SW 1271 (cell line): ENCODE results near the gene FOXN3.

Experiments used
- DNase-seq, 2 experiments: peaks; one replicate each; lab custom pipeline; 2025; lab: John Stamatoyannopoulos, UW

The FOXN3 gene

DNA sequence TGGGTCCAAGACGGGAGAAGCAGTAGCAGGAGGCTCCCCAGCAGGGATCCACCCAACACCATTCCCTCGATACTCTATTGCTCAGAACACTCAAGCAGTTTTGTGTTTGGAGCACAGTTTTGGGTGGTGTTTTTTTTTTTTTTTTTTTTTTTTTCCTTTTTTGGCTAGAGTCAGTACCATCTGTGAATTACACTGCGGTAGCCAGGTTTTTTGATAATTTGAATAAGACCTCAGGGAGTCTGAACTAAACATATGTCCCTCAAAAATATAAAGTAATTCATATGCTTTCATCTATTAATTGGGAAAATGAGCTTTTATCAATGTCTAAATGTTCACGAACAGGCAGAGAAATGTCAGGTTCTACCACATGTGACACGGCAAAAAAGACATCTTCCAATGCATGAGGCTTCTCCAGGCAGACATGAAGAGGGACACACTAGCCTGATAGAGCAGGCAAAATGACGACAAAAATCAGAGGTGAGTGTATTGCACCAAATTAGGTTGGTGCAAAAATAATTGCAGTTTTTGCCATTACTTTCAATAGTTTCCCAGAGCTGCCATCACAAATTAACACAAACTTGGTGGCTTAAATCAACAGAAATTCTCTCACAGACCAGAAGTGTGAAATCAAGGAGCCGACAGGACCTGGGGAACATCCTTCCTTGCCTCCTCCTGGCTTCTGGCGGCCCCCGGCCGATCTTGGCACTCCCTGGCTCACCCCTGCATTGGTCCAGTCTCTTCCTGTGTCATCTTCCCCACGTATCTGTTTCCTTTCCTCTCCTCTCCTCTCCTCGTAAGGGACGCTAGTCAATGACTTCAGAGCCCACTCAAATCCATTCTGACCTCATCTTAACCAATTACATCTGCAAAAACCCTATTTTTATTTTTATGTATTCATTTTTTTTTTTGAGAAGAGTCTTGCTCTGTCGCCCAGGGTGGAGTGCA, 33.9 kb downstream of the FOXN3 start:
- DNase-seq, result no peak

DNA sequence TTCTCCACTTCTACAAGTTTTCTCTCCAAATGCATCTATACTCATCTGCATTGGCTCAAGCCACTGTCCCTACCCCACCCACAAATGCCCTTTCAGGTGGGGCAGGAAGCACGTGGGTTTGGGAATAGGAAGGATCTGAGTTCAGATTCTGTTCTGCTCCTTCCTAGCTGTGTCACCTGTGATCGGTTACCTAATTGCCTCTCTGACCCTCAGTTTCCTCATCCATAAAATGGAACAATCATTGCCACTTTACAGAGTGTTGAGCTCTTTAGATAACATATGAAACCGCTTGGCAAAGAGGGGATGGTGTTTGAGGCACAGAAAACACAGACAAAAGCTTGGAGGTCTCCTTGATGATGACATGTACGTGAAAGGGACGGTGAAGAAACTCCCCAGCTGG, 34.5 kb downstream of the FOXN3 start:
- DNase-seq, result no peak

DNA sequence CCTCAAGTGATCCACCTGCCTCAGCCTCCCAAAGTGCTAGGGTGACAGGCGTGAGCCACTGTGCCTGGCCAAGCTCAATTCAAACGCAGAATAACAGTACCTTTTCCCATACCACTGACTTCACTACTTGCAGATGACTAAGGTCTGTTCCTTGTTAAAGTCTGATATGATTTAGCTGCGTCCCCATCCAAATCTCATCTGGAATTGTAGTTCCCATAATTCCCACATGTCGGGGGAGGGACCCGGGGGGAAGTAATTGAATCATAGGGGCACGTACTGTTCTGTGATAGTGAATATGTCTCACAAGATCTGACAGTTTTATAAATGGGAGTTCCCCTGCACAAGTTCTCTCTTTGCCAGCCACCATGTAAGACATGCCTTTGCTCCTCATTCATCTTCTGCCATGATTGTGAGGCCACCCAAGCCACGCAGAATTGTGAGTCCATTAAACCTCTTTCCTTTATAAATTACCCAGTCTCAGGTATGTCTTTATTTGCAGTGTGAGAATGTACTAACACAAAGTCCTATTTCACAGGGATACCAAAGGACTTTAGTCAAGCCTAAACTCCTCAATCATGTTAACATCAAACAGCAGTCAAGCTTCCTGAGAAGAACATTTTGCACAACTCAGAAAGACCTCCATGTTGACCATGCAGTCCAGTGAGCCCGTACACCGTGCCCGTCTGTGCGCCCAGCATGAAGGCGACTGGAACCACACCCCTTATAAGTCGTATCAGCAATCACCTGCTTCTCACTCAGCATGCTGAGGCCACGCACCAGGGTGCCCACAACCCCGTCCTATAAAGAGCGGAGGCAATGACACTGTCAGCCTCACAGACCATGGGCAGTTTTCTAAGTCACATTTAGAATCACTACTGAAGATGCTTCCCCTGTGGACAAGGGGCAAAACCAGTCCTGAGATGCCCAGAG, 36.9 kb downstream of the FOXN3 start:
- no peak for DNase-seq

DNA sequence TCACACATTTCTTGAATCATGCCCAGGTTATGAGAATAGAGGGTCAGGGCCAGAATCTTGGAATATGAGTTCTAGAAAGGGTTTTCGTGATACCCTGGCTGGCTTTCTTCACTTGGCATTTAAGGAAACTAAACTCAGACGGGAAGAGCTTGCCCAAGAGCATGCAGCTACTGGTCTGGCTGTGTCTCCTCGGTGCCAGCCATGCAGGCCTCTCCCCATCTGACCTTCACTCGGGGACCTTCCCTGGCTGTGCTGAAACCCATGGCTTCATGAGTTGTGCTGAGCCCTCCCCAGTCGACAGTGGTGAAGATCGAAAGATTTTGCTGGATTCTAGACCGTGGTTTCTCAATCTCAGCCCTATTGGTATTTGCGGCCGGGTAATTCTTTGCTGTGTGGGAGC, 38.0 kb downstream of the FOXN3 start:
- no peak for DNase-seq

DNA sequence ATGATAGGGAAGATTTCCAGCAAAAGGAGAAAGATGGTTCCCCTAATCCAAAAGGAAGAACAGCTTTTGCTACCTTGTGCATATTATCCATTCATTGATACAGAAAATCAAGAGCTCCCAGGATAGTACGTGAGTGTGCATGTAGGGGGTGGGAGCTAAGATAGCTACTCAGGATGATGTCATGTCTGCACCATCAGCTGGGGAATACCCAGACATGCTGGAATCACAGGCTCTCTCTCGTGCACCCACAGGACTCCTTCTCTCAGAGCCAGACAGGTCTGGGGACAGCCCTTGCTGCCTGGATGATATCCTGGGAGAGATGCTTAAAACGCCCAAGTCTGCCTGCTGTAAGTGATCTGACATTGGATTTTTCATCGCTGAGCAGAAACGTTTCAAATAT, 38.9 kb downstream of the FOXN3 start:
- no peak for DNase-seq

DNA sequence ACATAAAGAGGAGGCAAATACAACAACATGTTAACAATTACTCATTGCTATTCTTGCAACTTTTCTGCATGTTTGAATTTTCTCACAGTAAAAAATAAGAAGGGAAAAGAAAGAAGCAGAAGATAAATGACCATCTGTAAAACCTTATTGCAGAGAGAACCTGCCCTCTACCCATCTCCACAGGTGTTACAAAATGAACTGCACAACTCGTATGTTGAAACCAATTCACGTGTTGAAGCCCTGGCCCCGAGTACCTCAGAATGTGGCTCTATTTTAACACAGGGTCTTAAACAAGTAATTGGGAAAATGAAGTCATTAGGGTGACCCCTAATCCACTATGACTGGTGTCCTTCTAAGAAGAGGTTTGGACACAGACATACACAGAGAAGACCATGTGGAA, 39.5 kb downstream of the FOXN3 start:
- no peak for DNase-seq

DNA sequence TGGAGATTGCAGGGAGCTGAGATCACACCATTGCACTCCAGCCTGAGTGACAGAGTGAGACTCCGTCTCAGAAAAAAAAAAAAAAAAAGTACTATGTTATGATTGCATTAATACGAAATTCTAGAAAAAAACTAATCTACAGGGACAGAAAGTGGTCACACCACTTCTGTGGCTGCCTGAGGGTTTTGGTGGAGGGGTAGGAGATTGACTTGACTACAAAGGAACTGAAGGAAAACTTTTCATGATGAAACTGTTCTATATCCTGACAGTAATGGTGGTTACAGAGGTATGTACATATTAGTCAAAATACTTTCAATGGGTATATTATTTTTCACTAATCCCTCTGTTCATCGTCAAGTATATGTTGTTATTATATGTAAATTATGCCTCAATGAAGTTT, 42.1 kb downstream of the FOXN3 start:
- no peak for DNase-seq

DNA sequence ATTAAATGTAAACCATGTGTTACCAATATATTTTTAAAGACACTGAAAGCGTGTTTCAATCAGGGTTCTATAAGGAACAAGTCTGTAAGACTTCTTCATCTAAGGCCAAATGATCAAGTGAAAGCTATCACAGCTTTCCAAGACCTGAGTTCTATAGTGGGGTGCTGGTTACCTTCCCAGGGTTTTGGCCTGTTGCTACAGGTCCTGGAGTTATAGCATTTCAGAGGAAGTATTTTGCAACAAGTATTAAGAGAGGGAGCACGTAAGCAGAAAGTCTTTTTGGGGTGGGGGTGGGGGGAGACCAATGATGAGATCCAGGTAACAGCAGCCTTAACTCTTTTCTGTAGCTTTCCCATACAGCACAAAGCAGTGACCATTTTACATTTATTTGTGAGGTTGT, 43.8 kb downstream of the FOXN3 start:
- no peak for DNase-seq

DNA sequence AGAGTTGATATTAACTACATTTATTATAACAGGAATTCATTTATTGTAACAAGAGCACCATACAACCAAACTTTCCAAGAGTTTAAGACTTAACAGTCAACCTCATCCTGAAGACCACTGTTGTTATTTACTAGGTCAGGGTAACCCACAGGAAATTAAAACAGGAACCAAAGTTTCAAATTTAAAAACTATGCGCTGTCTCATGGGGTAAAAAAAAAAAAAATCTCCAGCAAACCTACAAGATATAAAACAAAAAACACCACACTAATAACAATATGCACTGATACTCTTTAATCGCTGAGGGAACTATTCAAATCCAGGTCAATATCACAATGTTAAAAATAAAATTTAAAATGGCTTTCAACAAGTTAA, 44.5 kb downstream of the FOXN3 start:
- no peak for DNase-seq

DNA sequence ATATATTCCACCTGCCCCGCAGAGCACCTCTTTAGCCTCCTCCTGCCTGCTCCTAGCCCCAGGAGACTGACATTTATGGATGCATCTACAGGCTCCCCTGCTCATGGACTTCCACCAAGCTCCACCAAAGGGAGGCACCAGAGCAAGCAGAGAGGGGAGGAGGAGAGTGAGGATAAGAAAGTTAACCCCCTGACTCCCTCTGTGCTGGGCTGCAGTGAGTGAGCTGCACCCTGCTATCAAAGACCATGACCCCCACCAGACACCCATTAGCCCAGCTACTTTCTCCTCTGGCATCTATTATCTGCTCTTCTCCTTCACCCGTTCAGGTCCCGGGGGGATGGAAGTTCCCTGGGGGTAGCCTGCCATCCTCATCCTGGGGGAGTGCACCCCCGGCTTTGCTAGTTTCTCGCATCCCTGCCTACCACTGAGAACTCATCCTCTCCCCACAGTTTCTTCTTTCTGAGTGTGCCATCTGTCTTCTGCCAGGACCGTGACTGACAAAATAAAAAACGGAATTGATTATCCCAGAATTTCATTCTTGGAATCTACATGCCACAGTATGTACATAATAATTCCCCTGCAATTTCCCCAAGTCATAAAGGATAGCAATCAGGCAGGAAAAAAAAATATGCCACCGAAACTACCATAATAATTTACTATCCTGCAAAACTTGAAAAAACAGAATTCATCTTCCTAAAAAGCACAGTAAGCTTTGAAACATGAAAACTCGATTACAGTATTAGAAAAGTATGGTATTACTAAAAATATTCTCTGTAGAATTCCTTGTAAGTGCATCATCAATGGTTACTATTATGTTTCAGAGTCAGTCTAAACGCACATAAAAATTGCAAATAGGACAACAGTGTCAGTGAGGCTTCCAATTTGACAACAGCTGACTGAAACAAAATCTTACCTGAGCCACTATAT, 45.2 kb downstream of the FOXN3 start:
- no peak for DNase-seq

DNA sequence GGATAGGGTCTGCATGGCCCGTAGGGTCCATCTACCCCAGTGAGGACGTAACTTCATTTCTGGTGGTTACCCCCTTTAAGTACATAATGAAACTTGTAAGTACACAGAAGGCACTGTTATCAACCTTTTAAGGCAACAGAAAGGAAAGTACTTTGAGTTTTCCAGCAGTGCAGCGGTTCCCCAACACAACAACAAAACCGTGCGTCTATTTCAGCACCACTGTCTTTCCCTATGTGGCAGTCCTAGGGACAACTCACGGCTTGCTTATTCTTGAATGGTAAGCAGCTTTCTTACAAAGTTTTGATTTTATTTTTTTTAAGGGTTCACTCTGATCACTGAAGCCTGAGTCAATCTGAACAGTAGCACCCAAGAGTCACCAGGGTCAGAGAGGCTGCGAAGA, 46.3 kb downstream of the FOXN3 start:
- no peak for DNase-seq

DNA sequence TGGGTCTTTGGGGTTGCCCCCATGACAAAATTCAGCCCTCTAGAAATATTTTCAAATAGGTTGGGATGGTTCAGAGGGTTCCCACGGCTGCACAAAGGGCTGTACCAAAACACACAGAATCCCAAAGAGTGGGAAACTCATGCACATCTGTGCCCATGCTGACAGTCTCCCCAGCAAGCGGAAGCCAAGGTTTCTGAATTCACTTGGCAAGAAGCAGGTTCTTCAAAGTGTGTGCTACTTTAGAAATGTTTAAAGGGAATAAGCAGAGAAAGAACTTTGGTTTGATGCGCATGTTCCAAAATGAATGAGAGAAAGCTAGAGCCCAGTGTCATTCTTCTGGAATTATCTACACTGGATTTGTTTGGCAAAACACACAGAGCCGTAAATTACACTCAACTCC, 46.7 kb downstream of the FOXN3 start:
- no peak for DNase-seq

GRCh38 chr14:89369656-89370055, 47.4 kb downstream of the FOXN3 start:
- no peak for DNase-seq

DNA sequence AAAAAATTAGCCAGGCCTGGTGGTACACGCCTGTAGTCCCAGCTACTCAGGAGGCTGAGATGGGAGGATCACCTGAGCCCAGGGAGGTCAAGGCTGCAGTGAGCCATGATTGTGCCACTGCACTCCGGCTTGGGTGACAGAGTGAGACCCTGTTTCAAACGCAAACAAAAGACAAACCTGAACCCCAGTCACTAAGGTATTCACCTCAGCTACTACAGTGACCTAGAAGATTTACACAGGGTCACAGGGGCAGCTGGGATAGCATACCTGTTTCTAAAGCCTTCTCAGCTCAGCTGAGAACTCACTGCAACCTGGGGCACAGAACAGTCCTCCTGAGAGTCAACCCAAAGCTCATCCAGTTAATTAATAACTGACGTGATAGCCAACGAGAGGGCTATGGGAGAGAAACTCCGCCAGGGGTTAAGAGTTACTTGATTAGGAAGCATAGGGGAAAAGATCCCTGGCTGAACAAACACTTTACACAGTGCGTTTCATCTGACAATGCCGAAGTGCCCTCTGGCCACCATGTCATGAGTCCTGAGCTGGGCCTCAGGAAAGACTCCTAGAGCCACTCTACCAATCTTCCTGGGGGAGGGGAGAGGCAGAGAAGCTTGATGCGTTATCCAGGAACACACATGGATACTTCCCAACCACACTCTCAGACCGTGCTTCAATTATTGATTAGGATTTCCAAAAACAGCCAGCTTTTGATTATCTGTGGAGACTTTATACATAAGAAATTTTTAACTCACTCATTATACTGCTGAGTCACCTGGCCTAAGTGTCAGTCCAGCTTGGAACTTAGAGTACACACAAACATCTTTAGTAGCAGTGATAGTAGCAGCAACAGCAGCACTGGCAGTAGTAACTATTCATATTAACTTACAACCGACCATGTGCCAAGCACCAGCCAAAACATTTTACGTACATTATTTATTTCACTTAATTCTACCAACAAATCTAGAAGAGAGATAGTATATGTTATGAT, 48.2 kb downstream of the FOXN3 start:
- no peak for DNase-seq

DNA sequence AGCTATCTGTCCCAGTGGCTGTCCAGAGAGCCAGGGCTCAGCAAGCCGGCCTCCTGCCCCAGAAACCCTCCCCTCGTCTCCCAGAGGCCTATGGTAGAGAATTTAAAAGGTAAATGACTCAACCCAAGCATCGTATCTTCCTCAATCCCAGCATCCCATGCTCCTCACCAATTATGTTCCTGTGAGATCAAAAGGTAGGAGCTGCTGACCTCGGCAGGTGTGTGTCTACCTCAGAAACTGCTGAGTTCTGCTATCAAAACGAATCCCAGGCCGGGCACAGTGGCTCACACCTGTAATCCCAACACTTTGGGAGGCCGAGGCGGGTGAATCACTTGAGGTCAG, 49.3 kb downstream of the FOXN3 start:
- DNase-seq, result no peak

DNA sequence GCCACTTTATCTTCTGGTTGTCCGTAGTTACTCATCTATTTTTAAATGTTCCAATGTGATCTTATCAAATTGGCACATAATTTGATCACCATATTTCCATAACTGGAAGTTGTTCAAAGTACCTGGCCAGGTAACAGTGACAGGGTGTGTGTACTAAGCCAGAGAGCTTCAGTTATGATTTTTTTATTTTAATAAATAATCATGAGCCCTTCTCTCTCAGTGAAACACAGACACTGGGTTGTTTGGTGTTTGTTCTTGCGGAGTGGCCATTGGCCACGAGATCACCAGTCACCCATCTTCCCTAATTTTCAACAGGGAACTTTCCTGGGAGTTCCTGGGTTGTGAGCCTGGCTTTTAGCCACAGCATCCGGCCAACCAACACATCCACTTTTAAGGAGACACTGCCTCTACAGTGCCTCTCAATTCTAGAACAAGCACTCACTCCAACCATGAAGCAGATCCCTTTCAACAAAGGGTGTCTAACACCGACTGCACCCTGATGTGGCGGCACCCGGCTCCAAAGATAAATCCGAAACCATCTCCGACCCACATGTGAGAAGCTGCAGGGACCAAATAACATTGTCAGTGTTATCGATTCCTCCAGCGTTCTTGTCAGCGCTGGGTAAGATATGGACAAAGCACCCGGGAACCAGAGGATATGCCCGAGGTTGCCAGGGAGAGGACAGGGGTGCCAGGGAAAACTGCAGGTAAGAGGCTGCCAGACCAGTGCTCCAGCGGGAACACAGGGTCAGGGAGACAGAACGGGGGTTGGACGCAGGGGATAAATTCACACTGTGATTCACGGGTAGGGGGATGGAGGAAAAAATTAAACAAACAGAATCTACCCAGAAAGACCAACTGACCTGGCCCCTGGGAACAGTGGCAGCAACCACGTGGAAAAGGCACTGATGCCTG, 49.9 kb downstream of the FOXN3 start:
- no peak for DNase-seq

GRCh38 chr14:89365061-89365801, 51.8 kb downstream of the FOXN3 start:
- no peak for DNase-seq

GRCh38 chr14:89364316-89364715, 52.7 kb downstream of the FOXN3 start:
- DNase-seq, result no peak

DNA sequence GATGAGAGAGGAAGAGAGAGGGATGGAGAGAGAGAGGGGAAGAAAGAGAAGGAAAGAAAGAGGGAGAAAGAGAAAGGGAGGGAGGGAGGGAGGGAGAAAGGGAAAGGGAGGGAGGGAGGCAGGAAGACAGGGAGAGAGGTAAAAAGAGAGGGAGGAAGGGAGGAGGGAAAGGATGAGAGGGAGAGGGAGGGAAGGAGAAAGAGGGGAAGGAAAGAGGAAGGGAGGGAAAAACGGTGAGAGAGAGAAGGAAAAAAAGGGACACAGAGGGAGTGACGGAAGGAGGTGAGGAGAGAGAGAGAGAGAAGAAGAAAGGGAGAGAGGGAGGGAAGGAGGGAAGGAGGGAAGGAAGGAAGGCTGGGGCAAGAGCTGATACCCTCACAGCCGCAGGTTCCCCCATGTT, 56.8 kb downstream of the FOXN3 start:
- DNase-seq, result no peak
